H9 (cell line): Measurements from ENCODE around the gene ZNRF3. TPM values are rescaled to one million over a fixed set of nuclear protein-coding genes. Genes with fewer than 3 reads are reported as not detected.

Experiments
- DNase-seq: peaks from one replicate; pipeline ENCODE4 v3.0.0-alpha.2; 2017
- H2AFZ ChIP-seq: one replicate; pipeline ENCODE4 v1.6.1; 2013; ENCODE audit warnings: mild to moderate bottlenecking, low read length, control low read depth, moderate library complexity
- H2AK5ac ChIP-seq: 2 replicates; pipeline ENCODE4 v1.6.1; 2013; ENCODE audit warnings: low read length, control low read depth, mixed read lengths; ENCODE audit not compliant: insufficient read length
- H2BK120ac ChIP-seq: one replicate; pipeline ENCODE4 v1.6.1; 2013; ENCODE audit warnings: low read depth, mild to moderate bottlenecking, low read length, control low read depth, inconsistent platforms; ENCODE audit not compliant: poor library complexity, severe bottlenecking
- H2BK12ac ChIP-seq: 2 replicates; pipeline ENCODE4 v1.6.1; 2013; ENCODE audit warnings: low read length, control low read depth, mixed read lengths, low read depth; ENCODE audit not compliant: insufficient read length
- H2BK15ac ChIP-seq: 2 replicates; pipeline ENCODE4 v1.6.1; 2013; ENCODE audit warnings: low read depth, low read length, control low read depth
- H2BK20ac ChIP-seq: one replicate; pipeline ENCODE4 v1.6.1; 2013; ENCODE audit warnings: low read depth, mild to moderate bottlenecking, low read length, control low read depth, inconsistent platforms; ENCODE audit not compliant: poor library complexity, severe bottlenecking
- H2BK5ac ChIP-seq: 2 replicates; pipeline ENCODE4 v1.6.1; 2013; ENCODE audit warnings: low read length, control low read depth, mixed read lengths; ENCODE audit not compliant: insufficient read length
- H3K14ac ChIP-seq: 2 replicates; pipeline ENCODE4 v1.6.1; 2013; ENCODE audit warnings: low read length, control low read depth; ENCODE audit not compliant: insufficient read depth
- H3K18ac ChIP-seq: 2 replicates; pipeline ENCODE4 v1.6.1; 2013; ENCODE audit warnings: low read depth, mild to moderate bottlenecking, mixed read lengths, low read length, control low read depth; ENCODE audit not compliant: insufficient read length
- H3K23ac ChIP-seq: 2 replicates; pipeline ENCODE4 v1.6.1; 2013; ENCODE audit warnings: low read length, control low read depth, mixed read lengths, low read depth; ENCODE audit not compliant: insufficient read length
- H3K23me2 ChIP-seq: 2 replicates; pipeline ENCODE4 v1.6.1; 2013; ENCODE audit warnings: low read depth, mild to moderate bottlenecking, mixed read lengths, low read length, control low read depth; ENCODE audit not compliant: insufficient read length, poor library complexity, severe bottlenecking
- H3K27ac ChIP-seq: 2 replicates; pipeline ENCODE4 v1.5.1; 2013; ENCODE audit warnings: low read length, control low read depth, mixed read lengths, low read depth; ENCODE audit not compliant: insufficient read length
- H3K27me3 ChIP-seq: 2 replicates; pipeline ENCODE4 v1.6.1; 2013; ENCODE audit warnings: low read length, control low read depth, inconsistent platforms; ENCODE audit not compliant: insufficient read depth
- H3K4ac ChIP-seq: 2 replicates; pipeline ENCODE4 v1.6.1; 2013; ENCODE audit warnings: low read depth, mild to moderate bottlenecking, control low read depth, inconsistent platforms, low read length, moderate library complexity
- H3K4me1 ChIP-seq: 2 replicates; pipeline ENCODE4 v1.6.1; 2013; ENCODE audit warnings: low read length, control low read depth, inconsistent platforms; ENCODE audit not compliant: insufficient read depth
- H3K4me2 ChIP-seq: 2 replicates; pipeline ENCODE4 v1.6.1; 2013; ENCODE audit warnings: low read length, control low read depth, mixed read lengths; ENCODE audit not compliant: insufficient read length, insufficient read depth
- H3K56ac ChIP-seq: 2 replicates; pipeline ENCODE4 v1.6.1; 2013; ENCODE audit warnings: low read depth, mild to moderate bottlenecking, mixed read lengths, low read length, control low read depth; ENCODE audit not compliant: insufficient read length
- H3K79me1 ChIP-seq: 2 replicates; pipeline ENCODE4 v1.6.1; 2013; ENCODE audit warnings: low read depth, mild to moderate bottlenecking, moderate library complexity, low read length, control low read depth, inconsistent platforms; ENCODE audit not compliant: insufficient read depth, poor library complexity, severe bottlenecking
- H3K79me2 ChIP-seq: 2 replicates; pipeline ENCODE4 v1.6.1; 2013; ENCODE audit warnings: low read length, control low read depth, inconsistent platforms; ENCODE audit not compliant: insufficient read depth
- H3K9ac ChIP-seq: 2 replicates; pipeline ENCODE4 v1.6.1; 2013; ENCODE audit warnings: low read length, control low read depth, mixed read lengths; ENCODE audit not compliant: insufficient read length; ENCODE audit errors: extremely low read depth
- H3K9me3 ChIP-seq: one replicate; pipeline ENCODE4 v1.6.1; 2013; ENCODE audit warnings: low read depth, low read length, inconsistent platforms; ENCODE audit not compliant: control insufficient read depth
- H3T11ph ChIP-seq: one replicate; pipeline ENCODE4 v1.6.1; 2013; ENCODE audit warnings: mild to moderate bottlenecking, low read length, control low read depth, inconsistent platforms
- H4K20me1 ChIP-seq: one replicate; pipeline ENCODE4 v1.6.1; 2013; ENCODE audit not compliant: control insufficient read depth, insufficient read length, insufficient read depth
- H4K5ac ChIP-seq: 2 replicates; pipeline ENCODE4 v1.6.1; 2013; ENCODE audit warnings: low read depth, mild to moderate bottlenecking, mixed read lengths, low read length, control low read depth; ENCODE audit not compliant: insufficient read length
- H4K8ac ChIP-seq: replicated peaks from 2 replicates; pipeline ENCODE4 v1.6.1; 2013; ENCODE audit warnings: low read length, control low read depth, mixed read lengths, low read depth; ENCODE audit not compliant: insufficient read length
- H4K91ac ChIP-seq: 2 replicates; pipeline ENCODE4 v1.6.1; 2013; ENCODE audit warnings: low read depth, mild to moderate bottlenecking, moderate library complexity, mixed read lengths, low read length, control low read depth; ENCODE audit not compliant: insufficient read length
- H3K27ac Mint-ChIP-seq, 3 experiments: 2 replicates in 2 of 3; 3 replicates in 1 of 3; pipeline ENCODE4 v1.8.0; 2020 to 2021; ENCODE audit warnings: mixed read lengths in 3 of 3, mild to moderate bottlenecking in 1 of 3, moderate library complexity in 1 of 3
- H3K27me3 Mint-ChIP-seq: 2 replicates; pipeline ENCODE4 v1.8.0; 2021; ENCODE audit warnings: low read depth, mild to moderate bottlenecking, moderate library complexity, mixed read lengths
- H3K36me3 Mint-ChIP-seq, 3 experiments: 2 replicates in 2 of 3; 3 replicates in 1 of 3; pipeline ENCODE4 v1.8.0; 2020 to 2021; ENCODE audit warnings: low read depth in 3 of 3, mixed read lengths in 3 of 3; ENCODE audit not compliant: insufficient read depth in 1 of 3
- H3K4me1 Mint-ChIP-seq, 2 experiments: 2 replicates each; pipeline ENCODE4 v1.8.0; 2020; ENCODE audit warnings: mixed read lengths in 2 of 2
- H3K4me3 Mint-ChIP-seq, 2 experiments: 2 replicates in 1 of 2; 3 replicates in 1 of 2; pipeline ENCODE4 v1.8.0; 2020 to 2021; ENCODE audit warnings: mild to moderate bottlenecking in 2 of 2, mixed read lengths in 2 of 2, moderate library complexity in 1 of 2
- H3K9me3 Mint-ChIP-seq, 2 experiments: 2 replicates in 1 of 2; 3 replicates in 1 of 2; pipeline ENCODE4 v1.8.0; 2020; ENCODE audit warnings: mild to moderate bottlenecking in 2 of 2, mixed read lengths in 2 of 2, moderate library complexity in 1 of 2
- CTCF ChIP-seq: fragments of 200-600 bp; sonication (generic); conservative IDR thresholded peaks from 3 replicates; pipeline ENCODE4 v1.8.0; 2021; ENCODE audit warnings: antibody characterized with exemption, mild to moderate bottlenecking
- WGBS: extraction: QIAGEN DNeasy Blood & Tissue Kit; methylation state at CpG from one replicate; pipeline ENCODE4 v1.1.7; 2013; ENCODE audit warnings: missing lambda C conversion rate, low lambda C conversion rate, mixed read lengths; ENCODE audit not compliant: insufficient read length; ENCODE audit errors: extremely low coverage; 5-methylcytosine and 5-hydroxymethylcytosine counted together
- total RNA-seq: library from RNA; stranded (reverse); gene quantifications from 2 replicates; pipeline ENCODE4 v1.2.1, GENCODE V29; 2021

Gene ZNRF3
- total RNA-seq, 1 experiment from 2014 or later = 20.6 TPM

GRCh38 chr22:29061773-29062172 is 178.4 kb downstream of the ZNRF3 start, which contains the start of gene C22orf31:
Gene C22orf31 (minus strand): TSS chr22:29061831. CDS start chr22:29061792, 39 bp downstream.
- Histone ChIP-seq H3K4me2 (no peak within 1 kb of the TSS), H3K23ac (no peak within 1 kb of the TSS), H3K14ac (no peak within 1 kb of the TSS), H4K20me1 (no peaks in the 10 kb centered on the region), H3K9ac (no peak within 1 kb of the TSS), H3K18ac (no peak within 1 kb of the TSS), H3K27ac (no peak within 1 kb of the TSS), H3K4me1 (no peaks in the 10 kb centered on the region; the same call in 1 of the 2 replicates), H2BK120ac (no peak within 1 kb of the TSS), H2AFZ (no peak within 1 kb of the TSS), H3K79me1 (no peaks in the 10 kb centered on the region), H2BK5ac (no peak within 1 kb of the TSS), H3K56ac (no peak within 1 kb of the TSS), H3K9me3 (no peaks in the 10 kb centered on the region), H2BK12ac (no peak within 1 kb of the TSS), H2BK15ac (no peak within 1 kb of the TSS), H3K23me2 (no peaks in the 10 kb centered on the region), H3K27me3 (no peaks in the 10 kb centered on the region), H3T11ph (no peak within 1 kb of the TSS), H2BK20ac (no peak within 1 kb of the TSS), H4K5ac (no peak within 1 kb of the TSS), H4K8ac (no peak within 1 kb of the TSS), H4K91ac (no peak within 1 kb of the TSS), H3K79me2 (no peaks in the 10 kb centered on the region), H3K4ac (no peak within 1 kb of the TSS), H2AK5ac (no peak within 1 kb of the TSS)
- DNase-seq = no peak
- H3K4me3 Mint-ChIP-seq = no peak within 1 kb of the TSS
- no peak for TF ChIP-seq CTCF
- peaks cover 7% of the 10 kb centered on the region for H3K27me3 Mint-ChIP-seq
- no peak within 1 kb of the TSS for H3K27ac Mint-ChIP-seq
- WGBS = no CpG with 5 or more reads among the region's 2 CpGs
- peaks cover 14 to 21% of the 10 kb centered on the region in 2 experiments for H3K4me1 Mint-ChIP-seq
- H3K9me3 Mint-ChIP-seq = no peaks in the 10 kb centered on the region; a peak in 1 of 5 replicates
- H3K36me3 Mint-ChIP-seq = no peaks in the 10 kb centered on the region
